ENCODE results near the gene MEGF11. TPM values are rescaled to one million over a fixed set of nuclear protein-coding genes. Genes with fewer than 3 reads are reported as not detected.

The MEGF11 gene
- polyA plus RNA-seq, 3 donors = not detected

DNA sequence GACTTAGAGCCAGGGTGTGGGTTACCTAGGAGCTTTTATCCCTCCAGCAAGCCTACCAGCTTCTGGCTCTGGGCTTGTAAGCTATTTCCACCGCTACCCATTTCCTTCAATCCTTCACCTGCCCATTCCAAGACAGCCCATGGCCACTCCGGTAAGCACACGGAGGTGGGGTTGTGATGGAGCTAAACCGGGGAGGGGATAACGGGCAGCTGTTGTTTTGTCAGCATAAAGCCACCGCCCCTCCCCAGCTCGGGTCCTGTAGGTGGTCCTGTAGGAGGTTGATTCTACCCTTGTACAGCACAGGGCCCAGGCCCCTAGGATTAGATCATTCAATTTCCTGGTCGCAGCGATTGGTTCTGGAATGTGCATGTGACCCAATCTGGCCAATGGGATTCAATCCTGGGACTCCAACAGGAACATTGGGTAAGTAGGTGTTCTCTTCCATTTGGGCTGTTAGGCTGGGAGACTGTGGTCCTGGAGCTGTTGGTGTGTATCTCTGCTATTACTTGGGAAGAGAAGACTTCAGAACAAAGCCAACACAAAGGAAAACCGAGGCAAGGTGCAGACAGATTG, 233.6 kb downstream of the MEGF11 start:
- Histone ChIP-seq H3K9me3 (replicated peaks in 1 of 2; ENCODE audit: control insufficient read depth in 1 of 2, insufficient read depth in 1 of 2, low read length in 2 of 2) (no peaks in the 10 kb centered on the region), H3K27ac (ENCODE audit: low read depth in 1 of 2, low read length in 2 of 2) (no peak overlapping the region), H2AFZ (ENCODE audit: insufficient read depth, low read depth, low read length, poor library complexity, severe bottlenecking) (no peak overlapping the region), H3K36me3 (replicated peaks in 1 of 2; ENCODE audit: control insufficient read depth in 1 of 2, insufficient read depth in 2 of 2, low read length in 2 of 2) (no peaks in the 10 kb centered on the region), H3K27me3 (ENCODE audit: control insufficient read depth in 2 of 2, insufficient read depth in 2 of 2, low read length in 2 of 2) (no peaks in the 10 kb centered on the region), H3K4me1 (ENCODE audit: control insufficient read depth in 1 of 2, insufficient read depth in 2 of 2, low read length in 2 of 2) (no peaks in the 10 kb centered on the region), H3K4me3 (replicated peaks in 1 of 3; ENCODE audit: low read depth in 2 of 3, low read length in 3 of 3) (no peak overlapping the region), H3K4me2 (replicated peaks; ENCODE audit: extremely low read depth, low read length, poor library complexity, severe bottlenecking) (no peak overlapping the region), H3K79me2 (ENCODE audit: insufficient read depth, low read length) (no peaks in the 10 kb centered on the region), H3K9ac (ENCODE audit: insufficient read depth, low read length, poor library complexity, severe bottlenecking) (no peak overlapping the region), H4K20me1 (ENCODE audit: insufficient read depth, low read length) (no peaks in the 10 kb centered on the region)
- Mint-ChIP-seq H3K4me3 (no peak overlapping the region), H3K27me3 (ENCODE audit: low read depth in 3 of 3) (peaks cover 9 to 24% (median 15%) of the 10 kb centered on the region in 3 donors), H3K4me1 (no peaks in the 10 kb centered on the region), H3K36me3 (no peaks in the 10 kb centered on the region), H3K9me3 (no peaks in the 10 kb centered on the region), H3K27ac (no peak overlapping the region)
- DNase-seq = no peak
- intact Hi-C loops (cut with micrococcal nuclease) = no loop called here
- 75% methylated on average over 1 of the region's 10 CpGs for WGBS (ENCODE audit: insufficient coverage)
- TF ChIP-seq, protein P1, sequence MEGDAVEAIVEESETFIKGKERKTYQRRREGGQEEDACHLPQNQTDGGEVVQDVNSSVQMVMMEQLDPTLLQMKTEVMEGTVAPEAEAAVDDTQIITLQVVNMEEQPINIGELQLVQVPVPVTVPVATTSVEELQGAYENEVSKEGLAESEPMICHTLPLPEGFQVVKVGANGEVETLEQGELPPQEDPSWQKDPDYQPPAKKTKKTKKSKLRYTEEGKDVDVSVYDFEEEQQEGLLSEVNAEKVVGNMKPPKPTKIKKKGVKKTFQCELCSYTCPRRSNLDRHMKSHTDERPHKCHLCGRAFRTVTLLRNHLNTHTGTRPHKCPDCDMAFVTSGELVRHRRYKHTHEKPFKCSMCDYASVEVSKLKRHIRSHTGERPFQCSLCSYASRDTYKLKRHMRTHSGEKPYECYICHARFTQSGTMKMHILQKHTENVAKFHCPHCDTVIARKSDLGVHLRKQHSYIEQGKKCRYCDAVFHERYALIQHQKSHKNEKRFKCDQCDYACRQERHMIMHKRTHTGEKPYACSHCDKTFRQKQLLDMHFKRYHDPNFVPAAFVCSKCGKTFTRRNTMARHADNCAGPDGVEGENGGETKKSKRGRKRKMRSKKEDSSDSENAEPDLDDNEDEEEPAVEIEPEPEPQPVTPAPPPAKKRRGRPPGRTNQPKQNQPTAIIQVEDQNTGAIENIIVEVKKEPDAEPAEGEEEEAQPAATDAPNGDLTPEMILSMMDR (IDR thresholded peaks at IDR 0.05) = no peak

DNA sequence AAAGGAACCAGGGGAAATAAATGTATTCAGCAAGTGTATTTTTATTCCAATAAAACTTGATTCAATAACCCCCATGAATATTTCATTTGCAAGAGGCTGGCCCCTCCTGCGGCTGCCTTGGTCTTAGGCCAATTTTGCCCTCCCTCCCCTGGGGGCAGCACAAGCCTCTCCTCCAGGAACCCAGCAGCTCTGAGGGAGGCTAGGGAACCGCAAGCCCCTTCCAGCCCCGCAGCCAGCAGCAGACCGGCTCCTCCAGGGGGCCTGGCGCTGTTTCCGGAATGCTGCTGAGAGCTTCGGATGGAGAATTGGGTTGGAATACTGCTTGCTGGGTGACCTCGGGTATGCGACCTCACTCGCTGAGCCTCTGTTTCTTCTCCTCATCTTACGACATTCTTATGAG, 234.2 kb downstream of the MEGF11 start:
- no peaks in the 10 kb centered on the region for H3K4me1 ChIP-seq (ENCODE audit: control insufficient read depth in 1 of 2, insufficient read depth in 2 of 2, low read length in 2 of 2)
- no peak overlapping the region for H2AFZ ChIP-seq (ENCODE audit: insufficient read depth, low read depth, low read length, poor library complexity, severe bottlenecking)
- intact Hi-C loops (cut with micrococcal nuclease) = no loop called here
- no peaks in the 10 kb centered on the region for H3K36me3 ChIP-seq (replicated peaks in 1 of 2; ENCODE audit: control insufficient read depth in 1 of 2, insufficient read depth in 2 of 2, low read length in 2 of 2)
- Mint-ChIP-seq H3K27ac (no peak overlapping the region), H3K9me3 (no peaks in the 10 kb centered on the region), H3K4me3 (no peak overlapping the region), H3K36me3 (no peaks in the 10 kb centered on the region), H3K27me3 (ENCODE audit: low read depth in 3 of 3) (peaks cover 7 to 19% (median 10%) of the 10 kb centered on the region in 3 donors), H3K4me1 (no peaks in the 10 kb centered on the region)
- no peak overlapping the region for H3K4me2 ChIP-seq (replicated peaks; ENCODE audit: extremely low read depth, low read length, poor library complexity, severe bottlenecking)
- H3K4me3 ChIP-seq (replicated peaks in 1 of 3; ENCODE audit: low read depth in 2 of 3, low read length in 3 of 3) = no peak overlapping the region
- H3K27ac ChIP-seq (ENCODE audit: low read depth in 1 of 2, low read length in 2 of 2) = no peak overlapping the region
- no peaks in the 10 kb centered on the region for H3K9me3 ChIP-seq (replicated peaks in 1 of 2; ENCODE audit: control insufficient read depth in 1 of 2, insufficient read depth in 1 of 2, low read length in 2 of 2)
- no peak for DNase-seq
- no peaks in the 10 kb centered on the region for H3K79me2 ChIP-seq (ENCODE audit: insufficient read depth, low read length)
- no peaks in the 10 kb centered on the region for H3K27me3 ChIP-seq (ENCODE audit: control insufficient read depth in 2 of 2, insufficient read depth in 2 of 2, low read length in 2 of 2)
- WGBS (ENCODE audit: insufficient coverage) = 89% methylated on average over 2 of the region's 11 CpGs
- H4K20me1 ChIP-seq (ENCODE audit: insufficient read depth, low read length) = no peaks in the 10 kb centered on the region
- TF ChIP-seq, protein P1 (IDR thresholded peaks at IDR 0.05) = no peak
- H3K9ac ChIP-seq (ENCODE audit: insufficient read depth, low read length, poor library complexity, severe bottlenecking) = no peak overlapping the region
